Lower leg skin (tissue), 3 donors: ENCODE data around the gene MAGEA9B.

Experiments
- POLR2A ChIP-seq, 2 donors: fragments of 450-650 bp; IDR thresholded peaks; one replicate each; pipeline ENCODE4 v1.6.1; 2016 to 2017; ENCODE audit warnings: antibody characterized with exemption in 2 of 2, mild to moderate bottlenecking in 1 of 2, moderate library complexity in 1 of 2
- TF ChIP-seq, protein P1 (sequence below), 3 donors: fragments of 450-650 bp; IDR thresholded peaks; one replicate each; pipeline ENCODE4 v1.5.1; 2016; ENCODE audit warnings: antibody characterized with exemption in 3 of 3, mild to moderate bottlenecking in 3 of 3, moderate library complexity in 2 of 3

DNA sequence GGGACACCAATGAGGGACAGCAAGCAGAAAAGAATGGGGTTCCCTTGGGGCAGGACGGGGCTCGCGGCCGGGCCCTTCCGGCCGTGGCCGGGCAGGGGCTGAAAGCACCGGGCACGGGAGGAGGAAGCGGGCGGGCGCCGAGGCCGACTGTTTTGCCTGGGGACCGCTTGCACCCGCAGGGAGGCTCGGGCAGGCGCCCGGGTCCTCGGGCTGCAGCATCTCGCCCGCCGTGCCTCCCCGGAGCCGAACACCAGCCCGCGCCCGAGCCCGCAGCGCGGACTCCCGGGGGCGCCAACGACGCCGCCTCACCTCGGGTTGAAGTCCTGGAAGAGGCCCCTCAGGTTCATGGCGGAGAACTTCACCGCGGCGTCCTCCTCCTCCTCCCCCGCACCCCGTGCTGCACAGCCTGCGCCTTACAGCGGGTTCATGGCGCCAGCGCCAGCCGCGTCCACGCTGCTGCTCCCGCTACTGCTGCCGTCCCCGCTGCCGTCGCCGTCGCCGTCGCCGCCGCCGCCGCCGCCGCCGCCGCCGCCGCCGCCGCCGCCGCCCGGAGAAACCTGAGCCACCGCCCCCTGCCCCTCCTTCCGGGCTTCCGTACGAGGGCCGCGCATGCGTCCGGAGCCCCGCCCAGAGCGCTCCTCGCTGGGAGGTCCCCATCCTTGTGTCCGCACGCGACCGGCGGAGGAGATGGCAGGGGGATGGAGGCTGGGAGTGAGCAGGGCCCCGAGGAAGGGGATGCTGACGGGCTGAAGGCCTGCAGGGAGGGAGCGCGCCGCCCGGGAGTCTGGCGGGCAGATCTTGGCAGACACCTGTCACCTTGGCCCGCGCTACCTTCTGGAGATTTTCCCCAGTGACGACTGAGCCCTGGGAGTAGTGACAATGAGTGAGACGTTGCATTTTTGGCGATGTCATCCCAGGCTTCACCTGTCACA lies 44.2 kb upstream of the MAGEA9B start, which contains the start of gene TMEM185A:
- TF ChIP-seq, protein P1, sequence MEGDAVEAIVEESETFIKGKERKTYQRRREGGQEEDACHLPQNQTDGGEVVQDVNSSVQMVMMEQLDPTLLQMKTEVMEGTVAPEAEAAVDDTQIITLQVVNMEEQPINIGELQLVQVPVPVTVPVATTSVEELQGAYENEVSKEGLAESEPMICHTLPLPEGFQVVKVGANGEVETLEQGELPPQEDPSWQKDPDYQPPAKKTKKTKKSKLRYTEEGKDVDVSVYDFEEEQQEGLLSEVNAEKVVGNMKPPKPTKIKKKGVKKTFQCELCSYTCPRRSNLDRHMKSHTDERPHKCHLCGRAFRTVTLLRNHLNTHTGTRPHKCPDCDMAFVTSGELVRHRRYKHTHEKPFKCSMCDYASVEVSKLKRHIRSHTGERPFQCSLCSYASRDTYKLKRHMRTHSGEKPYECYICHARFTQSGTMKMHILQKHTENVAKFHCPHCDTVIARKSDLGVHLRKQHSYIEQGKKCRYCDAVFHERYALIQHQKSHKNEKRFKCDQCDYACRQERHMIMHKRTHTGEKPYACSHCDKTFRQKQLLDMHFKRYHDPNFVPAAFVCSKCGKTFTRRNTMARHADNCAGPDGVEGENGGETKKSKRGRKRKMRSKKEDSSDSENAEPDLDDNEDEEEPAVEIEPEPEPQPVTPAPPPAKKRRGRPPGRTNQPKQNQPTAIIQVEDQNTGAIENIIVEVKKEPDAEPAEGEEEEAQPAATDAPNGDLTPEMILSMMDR (IDR thresholded peaks at IDR 0.05) = no peak
- TF ChIP-seq POLR2A (IDR thresholded peaks at IDR 0.05) = no peak
